ENCODE data around the gene GATAD2A. TPM values are rescaled to one million over a fixed set of nuclear protein-coding genes. Genes with fewer than 3 reads are reported as not detected.

Gene GATAD2A
- total and polyA plus RNA-seq, 10 of the 15 experiments (the other 5 are each of a cell fraction or from before 2014, with no cell fraction given) = 2.6 to 173 (median 32.0) TPM

DNA sequence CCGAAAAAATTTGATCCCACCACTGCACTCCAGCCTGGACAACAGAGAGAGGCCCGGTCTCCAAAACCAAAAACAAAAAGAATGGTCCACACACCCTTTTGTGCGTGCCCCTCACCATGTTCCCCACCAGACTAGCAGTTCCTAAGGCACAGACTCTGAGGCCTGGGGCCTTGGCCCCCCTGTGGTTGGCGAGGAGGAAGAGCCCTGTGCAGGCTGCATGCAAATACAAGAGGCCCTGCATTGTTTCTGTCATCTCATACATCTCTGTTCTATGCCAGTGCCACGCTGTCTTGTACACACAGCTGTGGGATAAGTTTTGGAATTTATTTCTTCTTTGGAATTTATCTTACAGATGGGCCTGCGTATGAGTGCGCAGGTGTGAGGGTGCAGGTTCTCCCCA lies 118.6 kb downstream of the GATAD2A start (continued):
- TF ChIP-seq SREBF2 (IDR thresholded peaks at IDR 0.05; ENCODE audit: low read length) = no peak
- peak; percentile 24 for TF ChIP-seq SP1 (IDR thresholded peaks at IDR 0.05; ENCODE audit: low read depth, low read length)
- TF ChIP-seq RUNX3 (IDR thresholded peaks at IDR 0.05; ENCODE audit: low read length) = peak; percentile 44; the same call in 1 of the 2 replicates
- TF ChIP-seq ELK1 (IDR thresholded peaks at IDR 0.05; ENCODE audit: low read depth, low read length) = no peak
- TF ChIP-seq BMI1 (IDR thresholded peaks at IDR 0.05; ENCODE audit: borderline replicate concordance) = no peak

GRCh38 chr19:19525611-19526380 lies 120.3 kb downstream of the GATAD2A start:
- ChIA-PET RAD21 (ENCODE audit: unreplicated experiment) (interaction anchor here (0.6 kb wide), 1 partner anchor 31 kb away, joined by 3 read pairs; no protein-coding TSS in a partner anchor), SMC1A (ENCODE audit: uncharacterized antibody, unreplicated experiment) (no interaction called here), CTCF (no interaction called here), POLR2A (interaction anchor here (0.6 to 1.0 kb wide), 2 partner anchors 10 to 13 kb away, joined by 4 to 5 read pairs; partner anchors contain the start of gene NDUFA13)
- peak overlapping the region; percentile 57 for H3K27ac ChIP-seq (ENCODE audit: control insufficient read depth, insufficient read depth)
- H3K4me1 ChIP-seq (ENCODE audit: control insufficient read depth, insufficient read depth, low read length) = peaks cover 34% of the 10 kb centered on the region
- H3K9me3 ChIP-seq (replicated peaks; ENCODE audit: control insufficient read depth, insufficient read depth, low read length) = peaks cover under 1% of the 10 kb centered on the region; the same call in 1 of the 3 replicates
- H3K79me2 ChIP-seq (ENCODE audit: control insufficient read depth, insufficient read depth, low read length) = peaks cover 29% of the 10 kb centered on the region
- H3K9ac ChIP-seq (ENCODE audit: control insufficient read depth, insufficient read depth, low read length) = peak overlapping the region; percentile 8; the same call in 1 of the 2 replicates
- no peaks in the 10 kb centered on the region for H3K27me3 ChIP-seq (replicated peaks in 1 of 2; ENCODE audit: control insufficient read depth in 2 of 2, insufficient read depth in 2 of 2, low read length in 1 of 2)
- no peak for FAIRE-seq
- DNase-seq (ENCODE audit: low read depth, low spot score) = no peak
- H3K36me3 ChIP-seq (ENCODE audit: control insufficient read depth in 2 of 2, insufficient read depth in 2 of 2, low read length in 1 of 2) = peaks cover 3 to 23% of the 10 kb centered on the region in 2 experiments; a peak in 3 of 4 replicates
- peak; percentile 11 for ATAC-seq
- no TSS peak for BruUV-seq (replicated peaks)
- no peak overlapping the region; the same call in 1 of the 2 replicates for H3K4me2 ChIP-seq (ENCODE audit: control insufficient read depth, insufficient read depth)
- H3K4me3 ChIP-seq = no peak overlapping the region
- in situ Hi-C loops (cut with MboI) = loop anchor here (5.0 to 25.0 kb wide), 7 partner anchors 117 to 1512 kb away; partner anchors contain the start of genes GMIP, ZNF66 and ZNF737
- no peak overlapping the region for H2AFZ ChIP-seq (ENCODE audit: control insufficient read depth, low read depth, low read length)
- no peaks in the 10 kb centered on the region for H4K20me1 ChIP-seq (ENCODE audit: control insufficient read depth, insufficient read depth)
- WGBS (ENCODE audit: insufficient coverage, insufficient replicate concordance, low lambda C conversion rate, missing lambda C conversion rate) = 88% methylated on average over 23 of the region's 23 CpGs
- TF ChIP-seq SREBF2 (IDR thresholded peaks at IDR 0.05; ENCODE audit: low read length) (no peak), MEF2B (IDR thresholded peaks at IDR 0.05; ENCODE audit: partially characterized antibody, poor library complexity, severe bottlenecking) (no peak), ATF7 (IDR thresholded peaks at IDR 0.05; ENCODE audit: low read depth) (no peak), RFX5 (IDR thresholded peaks at IDR 0.05; ENCODE audit: low read depth, low read length) (no peak), CREB1 (IDR thresholded peaks at IDR 0.05; ENCODE audit: low read depth) (no peak), RAD21 (IDR thresholded peaks at IDR 0.05; ENCODE audit: insufficient read depth, low read depth, low read length) (no peak), STAT1 (conservative IDR thresholded peaks at IDR 0.05) (no peak), PKNOX1 (IDR thresholded peaks at IDR 0.05) (peak; percentile 57; the same call in 1 of the 2 replicates), JUND (IDR thresholded peaks at IDR 0.05; ENCODE audit: low read depth, low read length) (no peak), FOXM1 (IDR thresholded peaks at IDR 0.05; ENCODE audit: low read depth, low read length) (no peak), ETV6 (conservative IDR thresholded peaks at IDR 0.05 in 1 of 2, IDR thresholded peaks at IDR 0.05 in 1 of 2; ENCODE audit: borderline replicate concordance in 1 of 2, low read depth in 1 of 2) (no peak), EED (IDR thresholded peaks at IDR 0.05; ENCODE audit: low read depth) (no peak)
- TF ChIP-seq, protein P1, sequence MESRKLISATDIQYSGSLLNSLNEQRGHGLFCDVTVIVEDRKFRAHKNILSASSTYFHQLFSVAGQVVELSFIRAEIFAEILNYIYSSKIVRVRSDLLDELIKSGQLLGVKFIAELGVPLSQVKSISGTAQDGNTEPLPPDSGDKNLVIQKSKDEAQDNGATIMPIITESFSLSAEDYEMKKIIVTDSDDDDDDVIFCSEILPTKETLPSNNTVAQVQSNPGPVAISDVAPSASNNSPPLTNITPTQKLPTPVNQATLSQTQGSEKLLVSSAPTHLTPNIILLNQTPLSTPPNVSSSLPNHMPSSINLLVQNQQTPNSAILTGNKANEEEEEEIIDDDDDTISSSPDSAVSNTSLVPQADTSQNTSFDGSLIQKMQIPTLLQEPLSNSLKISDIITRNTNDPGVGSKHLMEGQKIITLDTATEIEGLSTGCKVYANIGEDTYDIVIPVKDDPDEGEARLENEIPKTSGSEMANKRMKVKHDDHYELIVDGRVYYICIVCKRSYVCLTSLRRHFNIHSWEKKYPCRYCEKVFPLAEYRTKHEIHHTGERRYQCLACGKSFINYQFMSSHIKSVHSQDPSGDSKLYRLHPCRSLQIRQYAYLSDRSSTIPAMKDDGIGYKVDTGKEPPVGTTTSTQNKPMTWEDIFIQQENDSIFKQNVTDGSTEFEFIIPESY (IDR thresholded peaks at IDR 0.05) = peak; percentile 70
- intact Hi-C loops (cut with micrococcal nuclease; ENCODE audit: unreplicated experiment) = no loop called here

All from GM12878 (cell line).